HCT116 (cell line): ENCODE data around the gene PLEKHA6. TPM values are rescaled to one million over a fixed set of nuclear protein-coding genes. Genes with fewer than 3 reads are reported as not detected.

Experiments used
- ATAC-seq: fragments of 200-7000 bp; cut with Tn5 transposase; 2 replicates; pipeline ENCODE4 v1.9.1; 2020; ENCODE audit warnings: mild to moderate bottlenecking, moderate library complexity
- BruUV-seq: library from RNA; stranded (reverse); fragments of 400-500 nt; replicated peaks from 2 replicates; lab custom pipeline; 2021; lab: Mats Ljungman, UMichigan
- CTCF ChIA-PET: fragments of 300-600 bp; sonication (Branson Sonifier 250); formaldehyde crosslinking; loops from one replicate; lab custom pipeline; 2021; ENCODE audit warnings: antibody characterized with exemption; lab: Charles Lee
- POLR2A ChIA-PET: fragments of 300-600, 350-600 bp; sonication (Branson Sonifier 250); formaldehyde crosslinking; loops from one replicate; lab custom pipeline; 2021; ENCODE audit warnings: antibody characterized with exemption; lab: Charles Lee
- RAD21 ChIA-PET, 2 experiments: fragments of 300-600 bp; sonication (Branson Sonifier 250); formaldehyde crosslinking; loops; one replicate each; lab custom pipeline; 2023; ENCODE audit warnings: low total read pairs in 2 of 2; ENCODE audit not compliant: uncharacterized antibody in 2 of 2, unreplicated experiment in 2 of 2, low non-redundant PET in 1 of 2; lab: Charles Lee
- DNase-seq: peaks from one replicate; pipeline ENCODE4 v3.0.0-alpha.2; 2010; ENCODE audit warnings: low read depth, low spot score
- H2AFZ ChIP-seq: fragments of 200-600 bp; shearing (Covaris generic), sonication (generic); 2 replicates; pipeline ENCODE4 v1.6.1; 2017; ENCODE audit warnings: low read depth, mixed run types, mixed read lengths, antibody characterized with exemption, low read length; ENCODE audit not compliant: poor library complexity, severe bottlenecking
- H3K27ac ChIP-seq: 2 replicates; pipeline ENCODE4 v1.5.1; 2012; ENCODE audit warnings: low read depth, low read length
- H3K27me3 ChIP-seq: fragments of 200-600 bp; sonication (generic); 2 replicates; pipeline ENCODE4 v1.6.1; 2016; ENCODE audit warnings: mixed run types, low read length, mixed read lengths; ENCODE audit not compliant: insufficient read depth
- H3K36me3 ChIP-seq, 2 experiments: fragments of 200-500 bp in 1 of 2; fragments of 200-600 bp in 1 of 2; sonication (Bioruptor generic) in 1 of 2; sonication (generic) in 1 of 2; 2 replicates each; pipeline versions ENCODE4 v1.5.1 to v1.6.1; 2014 to 2016; ENCODE audit warnings: low read length in 2 of 2, inconsistent platforms in 1 of 2, mixed read lengths in 1 of 2, mixed run types in 1 of 2; ENCODE audit not compliant: insufficient read depth in 2 of 2, control insufficient read depth in 1 of 2
- H3K4me1 ChIP-seq, 2 experiments: fragments of 200-600 bp in 1 of 2; sonication (generic) in 1 of 2; 2 replicates each; pipeline versions ENCODE4 v1.5.1 to v1.6.1; 2012 to 2017; ENCODE audit warnings: low read length in 2 of 2, inconsistent platforms in 1 of 2, mild to moderate bottlenecking in 1 of 2, mixed read lengths in 1 of 2, mixed run types in 1 of 2, moderate library complexity in 1 of 2; ENCODE audit not compliant: insufficient read depth in 2 of 2, control insufficient read depth in 1 of 2
- H3K4me2 ChIP-seq: fragments of 200-600 bp; sonication (generic); 2 replicates; pipeline ENCODE4 v1.6.1; 2017; ENCODE audit warnings: mixed run types, low read length, mixed read lengths
- H3K4me3 ChIP-seq, 2 experiments: fragments of 200-600 bp in 1 of 2; sonication (generic) in 1 of 2; replicated peaks in 1 of 2; 2 replicates each; pipeline ENCODE4 v1.5.1; 2011 to 2016; ENCODE audit warnings: low read length in 2 of 2, control low read depth in 1 of 2, low read depth in 1 of 2, mild to moderate bottlenecking in 1 of 2, mixed read lengths in 1 of 2, mixed run types in 1 of 2
- H3K79me2 ChIP-seq: fragments of 200-600 bp; sonication (generic); 2 replicates; pipeline ENCODE4 v1.6.1; 2017; ENCODE audit warnings: mild to moderate bottlenecking, mixed run types, low read length, moderate library complexity, mixed read lengths; ENCODE audit not compliant: insufficient read depth
- H3K9ac ChIP-seq: fragments of 200-600 bp; sonication (generic); 2 replicates; pipeline ENCODE4 v1.6.1; 2016; ENCODE audit warnings: low read length, mixed read lengths
- H3K9me2 ChIP-seq: fragments of 200-600 bp; sonication (generic), shearing (Covaris generic); 2 replicates; pipeline ENCODE4 v1.6.1; 2017; ENCODE audit warnings: mixed run types, mild to moderate bottlenecking, moderate library complexity; ENCODE audit not compliant: insufficient read depth
- H3K9me3 ChIP-seq, 2 experiments: fragments of 200-500 bp in 1 of 2; fragments of 200-600 bp in 1 of 2; sonication (Bioruptor generic) in 1 of 2; sonication (generic) in 1 of 2; 2 replicates each; pipeline ENCODE4 v1.6.1; 2014 to 2017; ENCODE audit warnings: low read length in 2 of 2, mixed read lengths in 2 of 2, inconsistent platforms in 1 of 2, low read depth in 1 of 2, mild to moderate bottlenecking in 1 of 2, mixed run types in 1 of 2, moderate library complexity in 1 of 2; ENCODE audit not compliant: control insufficient read depth in 1 of 2, insufficient read depth in 1 of 2
- H4K20me1 ChIP-seq: fragments of 200-600 bp; sonication (generic), shearing (Covaris generic); 2 replicates; pipeline ENCODE4 v1.6.1; 2017; ENCODE audit warnings: mixed run types, mild to moderate bottlenecking, moderate library complexity; ENCODE audit not compliant: insufficient read depth
- ELF1 ChIP-seq: IDR thresholded peaks from 2 replicates; pipeline ENCODE4 v1.6.1; 2012; ENCODE audit warnings: low read depth, borderline replicate concordance
- POLR2AphosphoS5 ChIP-seq: IDR thresholded peaks from 2 replicates; pipeline ENCODE4 v1.6.1; 2011; ENCODE audit warnings: mild to moderate bottlenecking, low read depth, low read length, moderate library complexity
- SP1 ChIP-seq: IDR thresholded peaks from 2 replicates; pipeline ENCODE4 v1.6.1; 2012; ENCODE audit warnings: low read depth
- ZNF274 ChIP-seq: fragments of 200-500 bp; sonication (Bioruptor generic); IDR thresholded peaks from 2 replicates; pipeline ENCODE4 v1.6.1; 2014; ENCODE audit warnings: mild to moderate bottlenecking, low read depth, low read length, inconsistent platforms
- intact Hi-C: fragments of 100-400 bp; cut with micrococcal nuclease; formaldehyde crosslinking; loops from 2 replicates; pipeline ENCODE4 v1.10.0; 2022
- total RNA-seq: library from RNA; stranded (reverse); gene quantifications from one replicate; pipeline ENCODE4 v1.2.1, GENCODE V29; 2021; ENCODE audit not compliant: unreplicated experiment
- TF ChIP-seq, protein P1 (sequence below): IDR thresholded peaks from 2 replicates; pipeline ENCODE4 v1.6.1; 2012
- TF ChIP-seq, protein P2 (sequence below): IDR thresholded peaks from 2 replicates; pipeline ENCODE4 v1.6.1; 2011; ENCODE audit warnings: mild to moderate bottlenecking, low read length, moderate library complexity; ENCODE audit not compliant: insufficient replicate concordance; ENCODE audit errors: extremely low read depth

PLEKHA6 gene
- total RNA-seq, 1 experiment from 2014 or later = 13.1 TPM

DNA sequence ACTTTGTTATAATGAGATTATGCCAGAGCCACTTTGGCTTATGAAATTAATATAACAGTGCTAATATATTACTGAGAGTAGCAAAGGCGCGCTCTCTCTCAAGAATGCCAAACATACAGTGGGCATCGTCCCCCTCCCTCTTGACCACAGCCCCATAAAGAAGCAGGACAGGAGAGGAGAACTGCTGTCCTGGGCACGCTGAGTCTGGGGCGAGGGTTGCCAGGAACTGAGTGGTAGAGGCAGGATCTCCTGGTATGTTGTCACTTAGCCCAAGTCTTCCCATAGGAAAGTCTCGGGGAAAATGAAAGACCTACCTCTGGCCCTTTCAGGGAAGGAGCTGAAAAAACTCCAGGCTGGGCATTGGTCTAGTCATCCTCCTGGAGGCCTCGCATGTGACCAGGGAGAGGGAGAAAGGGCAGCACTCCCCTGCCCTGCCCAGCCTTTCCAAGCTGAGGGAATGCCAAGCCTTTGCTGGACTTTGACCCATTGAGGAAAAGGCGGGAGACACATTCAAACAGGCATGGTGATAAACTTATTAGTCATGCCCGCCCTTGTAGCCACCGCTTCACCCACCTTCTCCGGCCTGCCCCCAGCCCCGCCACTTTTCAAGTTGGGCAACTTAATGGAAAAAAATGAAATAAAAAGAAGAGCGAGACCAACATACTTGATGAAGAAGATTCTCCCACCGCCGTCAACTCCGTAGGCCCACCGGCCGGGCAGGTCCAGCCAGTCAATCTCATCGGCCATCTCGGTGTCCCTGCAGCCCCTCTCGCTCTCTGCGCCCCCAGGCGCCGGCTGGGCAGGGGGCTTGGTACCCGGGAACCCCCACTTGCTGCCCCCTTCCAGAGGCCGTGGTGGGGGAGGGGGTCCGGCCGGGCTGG is 17.4 kb upstream of the PLEKHA6 start:
- ChIA-PET POLR2A (interaction anchor here (1.2 to 1.3 kb wide), 3 partner anchors 15 to 40 kb away, joined by 3 to 6 read pairs (median 5); no protein-coding TSS in a partner anchor), RAD21 (interaction anchor here (0.6 to 0.7 kb wide), 2 partner anchors 21 to 23 kb away, joined by 3 read pairs; no protein-coding TSS in a partner anchor), CTCF (interaction anchor here (1.1 to 2.1 kb wide), 3 partner anchors 21 to 225 kb away, joined by 3 to 16 read pairs (median 6); partner anchors contain the start of gene ETNK2)
- peaks cover 17% of the 10 kb centered on the region; the same call in 1 of the 2 replicates for H3K79me2 ChIP-seq
- no peaks in the 10 kb centered on the region for H4K20me1 ChIP-seq
- peaks cover 16 to 30% of the 10 kb centered on the region in 2 experiments for H3K4me1 ChIP-seq
- peak; percentile 33 for DNase-seq
- H3K27ac ChIP-seq = peak overlapping the region; percentile 63
- H3K9me3 ChIP-seq = no peaks in the 10 kb centered on the region
- BruUV-seq = TSS peak; percentile 65
- H2AFZ ChIP-seq = peak overlapping the region; percentile 79
- no peaks in the 10 kb centered on the region for H3K27me3 ChIP-seq
- H3K4me2 ChIP-seq = peak overlapping the region; percentile 89
- H3K9ac ChIP-seq = peak overlapping the region; percentile 71
- peak; percentile 16; the same call in 1 of the 2 replicates for TF ChIP-seq SP1
- TF ChIP-seq ZNF274 = no peak
- peak; percentile 39; the same call in 1 of the 2 replicates for TF ChIP-seq POLR2AphosphoS5
- TF ChIP-seq ELF1 = no peak
- TF ChIP-seq, protein P1, sequence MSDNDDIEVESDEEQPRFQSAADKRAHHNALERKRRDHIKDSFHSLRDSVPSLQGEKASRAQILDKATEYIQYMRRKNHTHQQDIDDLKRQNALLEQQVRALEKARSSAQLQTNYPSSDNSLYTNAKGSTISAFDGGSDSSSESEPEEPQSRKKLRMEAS = peak; percentile 89
- TF ChIP-seq, protein P2, sequence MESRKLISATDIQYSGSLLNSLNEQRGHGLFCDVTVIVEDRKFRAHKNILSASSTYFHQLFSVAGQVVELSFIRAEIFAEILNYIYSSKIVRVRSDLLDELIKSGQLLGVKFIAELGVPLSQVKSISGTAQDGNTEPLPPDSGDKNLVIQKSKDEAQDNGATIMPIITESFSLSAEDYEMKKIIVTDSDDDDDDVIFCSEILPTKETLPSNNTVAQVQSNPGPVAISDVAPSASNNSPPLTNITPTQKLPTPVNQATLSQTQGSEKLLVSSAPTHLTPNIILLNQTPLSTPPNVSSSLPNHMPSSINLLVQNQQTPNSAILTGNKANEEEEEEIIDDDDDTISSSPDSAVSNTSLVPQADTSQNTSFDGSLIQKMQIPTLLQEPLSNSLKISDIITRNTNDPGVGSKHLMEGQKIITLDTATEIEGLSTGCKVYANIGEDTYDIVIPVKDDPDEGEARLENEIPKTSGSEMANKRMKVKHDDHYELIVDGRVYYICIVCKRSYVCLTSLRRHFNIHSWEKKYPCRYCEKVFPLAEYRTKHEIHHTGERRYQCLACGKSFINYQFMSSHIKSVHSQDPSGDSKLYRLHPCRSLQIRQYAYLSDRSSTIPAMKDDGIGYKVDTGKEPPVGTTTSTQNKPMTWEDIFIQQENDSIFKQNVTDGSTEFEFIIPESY = no peak
- peak; percentile 52 for ATAC-seq
- H3K36me3 ChIP-seq = no peaks in the 10 kb centered on the region
- peak overlapping the region; percentile 62 to 70 for H3K4me3 ChIP-seq
- intact Hi-C loops = no loop called here
- no peaks in the 10 kb centered on the region for H3K9me2 ChIP-seq
